ENCODE measurements around the gene HAUS6.

GRCh38 chr9:19136129-19136528, 33.4 kb upstream of the HAUS6 start:
- TF ChIP-seq CTCF (conservative IDR thresholded peaks at IDR 0.05; ENCODE audit: low read depth, low read length) (no peak), POLR2A (IDR thresholded peaks at IDR 0.05; ENCODE audit: low read depth, low read length) (no peak), FOS (IDR thresholded peaks at IDR 0.05; ENCODE audit: low read depth, low read length) (no peak), BHLHE40 (IDR thresholded peaks at IDR 0.05; ENCODE audit: low read depth, low read length) (no peak), RCOR1 (IDR thresholded peaks at IDR 0.05; ENCODE audit: insufficient replicate concordance, low read length) (no peak), MAFK (IDR thresholded peaks at IDR 0.05; ENCODE audit: low read depth, low read length) (no peak), CEBPB (IDR thresholded peaks at IDR 0.05; ENCODE audit: low read depth, low read length) (no peak), USF2 (IDR thresholded peaks at IDR 0.05; ENCODE audit: low read depth, low read length) (no peak), RAD21 (IDR thresholded peaks at IDR 0.05; ENCODE audit: low read length) (no peak), ELK1 (IDR thresholded peaks at IDR 0.05; ENCODE audit: borderline replicate concordance, low read depth, low read length) (no peak), SMC3 (IDR thresholded peaks at IDR 0.05; ENCODE audit: low read depth, low read length) (no peak), MAZ (IDR thresholded peaks at IDR 0.05; ENCODE audit: borderline replicate concordance, low read depth, low read length) (no peak)

All from IMR-90 (cell line).